Spleen (tissue), 11 donors: Measurements from ENCODE around the gene SLC35G3. TPM values are rescaled to one million over a fixed set of nuclear protein-coding genes. Genes with fewer than 3 reads are reported as not detected.

Source experiments
- DNase-seq: peaks from one replicate; pipeline ENCODE4 v3.0.0-alpha.2; 2020
- H3K27ac ChIP-seq, 8 donors: fragments of 200-600 bp; sonication (generic) in 7 of 8; 1 replicate in 4 of 8; 2 replicates in 4 of 8; pipeline versions ENCODE4 v1.5.0 to v1.8.0; 2016 to 2021; ENCODE audit warnings: inconsistent platforms in 4 of 8, mild to moderate bottlenecking in 4 of 8, moderate library complexity in 1 of 8
- H3K27me3 ChIP-seq, 7 donors: fragments of 200-600 bp; sonication (generic) in 6 of 7; replicated peaks in 1 of 7; 1 replicate in 4 of 7; 2 replicates in 3 of 7; pipeline versions ENCODE4 v1.5.0 to v1.8.0; 2016 to 2021; ENCODE audit warnings: inconsistent platforms in 3 of 7, mild to moderate bottlenecking in 1 of 7
- H3K36me3 ChIP-seq, 6 donors: fragments of 200-600 bp; sonication (generic) in 5 of 6; 1 replicate in 4 of 6; 2 replicates in 2 of 6; pipeline versions ENCODE4 v1.5.0 to v1.8.0; 2016 to 2021; ENCODE audit warnings: inconsistent platforms in 2 of 6
- H3K4me1 ChIP-seq, 6 donors: fragments of 200-600 bp; sonication (generic) in 5 of 6; 1 replicate in 3 of 6; 2 replicates in 3 of 6; pipeline versions ENCODE4 v1.5.0 to v1.8.0; 2016 to 2021; ENCODE audit warnings: inconsistent platforms in 3 of 6
- H3K4me3 ChIP-seq, 8 donors: fragments of 200-600 bp; sonication (generic) in 7 of 8; 1 replicate in 4 of 8; 2 replicates in 4 of 8; pipeline versions ENCODE4 v1.5.0 to v1.8.0; 2016 to 2021; ENCODE audit warnings: inconsistent platforms in 4 of 8, mild to moderate bottlenecking in 4 of 8, moderate library complexity in 2 of 8
- H3K9me3 ChIP-seq, 8 donors: fragments of 200-600 bp; sonication (generic) in 7 of 8; 1 replicate in 4 of 8; 2 replicates in 4 of 8; pipeline versions ENCODE4 v1.5.0 to v1.8.0; 2016 to 2021; ENCODE audit warnings: inconsistent platforms in 4 of 8
- POLR2A ChIP-seq, 3 donors: fragments of 450-650 bp; IDR thresholded peaks; one replicate each; pipeline ENCODE4 v1.5.1; 2017; ENCODE audit warnings: antibody characterized with exemption in 3 of 3, mild to moderate bottlenecking in 1 of 3
- POLR2AphosphoS5 ChIP-seq, 3 donors: sonication (generic); formaldehyde crosslinking; IDR thresholded peaks; one replicate each; pipeline ENCODE4 v1.5.1; 2017; ENCODE audit warnings: antibody characterized with exemption in 3 of 3
- WGBS, 5 donors: extraction: QIAGEN DNeasy Blood & Tissue Kit in 3 of 5; methylation state at CpG; one replicate each; pipeline versions ENCODE4 v1.1.5 to v1.1.7; 2013 to 2018; 5-methylcytosine and 5-hydroxymethylcytosine counted together
- intact Hi-C: fragments of 100-400 bp; cut with DNase I; formaldehyde crosslinking; loops from one replicate; pipeline ENCODE4 v1.15.0; 2023; ENCODE audit warnings: low total_unique reads
- polyA plus RNA-seq, 3 donors: library from polyadenylated mRNA; stranded (reverse); fragments of 200-250 nt; gene quantifications; one replicate each; pipeline ENCODE4 v1.2.1, GENCODE V29; 2013
- total RNA-seq, 7 donors: library from RNA; depleted of rRNA in 3 of 7; stranded (reverse); fragments of >200 nt in 3 of 7; fragmentation: NEBNext Ultra II Directional in 4 of 7; extraction: Animal tissue kit (Norgen Biotek cat#: 25700) in 4 of 7; gene quantifications; one replicate each; pipeline versions ENCODE4 v1.1.0 to v1.2.1, GENCODE V29; 2016 to 2021
- TF ChIP-seq, protein P1 (sequence below), 11 experiments: fragments of 200-600 bp in 7 of 11; fragments of 450-650 bp in 4 of 11; sonication (generic) in 4 of 11; IDR thresholded peaks in 8 of 11; conservative IDR thresholded peaks in 3 of 11; 1 replicate in 7 of 11; 2 replicates in 4 of 11; pipeline versions ENCODE4 v1.4.0 to v1.8.0; 2016 to 2021; ENCODE audit warnings: antibody characterized with exemption in 11 of 11, inconsistent platforms in 4 of 11, mild to moderate bottlenecking in 1 of 11
- donor health status: healthy with polysubstance abuse.
- donor health status: DM: no; HTN: no; CAD: no; lungs with moderate emphysema.
- donor health status: DM: no; HTN: no; CAD: no.
- donor health status: Bipolar disorder and iron deficiency.
- donor health status: healthy.
- donor health status: DM: no; HTN: no; CAD: no.
- donor health status: DM: yes; HTN: yes; CAD: no.

The SLC35G3 gene
- total and polyA plus RNA-seq, 10 donors, result 0.04 TPM; not detected in 9

- H3K4me1 ChIP-seq, result peaks cover 0 to 26% (median 11%) of the 10 kb centered on the region in 6 donors
- H3K9me3 ChIP-seq, result no peaks in the 10 kb centered on the region
- peak; percentile 80 for DNase-seq
- intact Hi-C loops, result no loop called here
- TF ChIP-seq, protein P1, sequence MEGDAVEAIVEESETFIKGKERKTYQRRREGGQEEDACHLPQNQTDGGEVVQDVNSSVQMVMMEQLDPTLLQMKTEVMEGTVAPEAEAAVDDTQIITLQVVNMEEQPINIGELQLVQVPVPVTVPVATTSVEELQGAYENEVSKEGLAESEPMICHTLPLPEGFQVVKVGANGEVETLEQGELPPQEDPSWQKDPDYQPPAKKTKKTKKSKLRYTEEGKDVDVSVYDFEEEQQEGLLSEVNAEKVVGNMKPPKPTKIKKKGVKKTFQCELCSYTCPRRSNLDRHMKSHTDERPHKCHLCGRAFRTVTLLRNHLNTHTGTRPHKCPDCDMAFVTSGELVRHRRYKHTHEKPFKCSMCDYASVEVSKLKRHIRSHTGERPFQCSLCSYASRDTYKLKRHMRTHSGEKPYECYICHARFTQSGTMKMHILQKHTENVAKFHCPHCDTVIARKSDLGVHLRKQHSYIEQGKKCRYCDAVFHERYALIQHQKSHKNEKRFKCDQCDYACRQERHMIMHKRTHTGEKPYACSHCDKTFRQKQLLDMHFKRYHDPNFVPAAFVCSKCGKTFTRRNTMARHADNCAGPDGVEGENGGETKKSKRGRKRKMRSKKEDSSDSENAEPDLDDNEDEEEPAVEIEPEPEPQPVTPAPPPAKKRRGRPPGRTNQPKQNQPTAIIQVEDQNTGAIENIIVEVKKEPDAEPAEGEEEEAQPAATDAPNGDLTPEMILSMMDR (IDR thresholded peaks at IDR 0.05 in 8 of 11, conservative IDR thresholded peaks at IDR 0.05 in 3 of 11), result peak in 1 of 11 experiments; percentile 19
- no peak for TF ChIP-seq POLR2A (IDR thresholded peaks at IDR 0.05)
- TF ChIP-seq POLR2AphosphoS5 (IDR thresholded peaks at IDR 0.05), result peak; percentile 55 to 76 (median 75)
- peak overlapping the region; percentile 41 to 82 (median 75) for H3K27ac ChIP-seq
- WGBS, 5 donors, result 64 to 81% (median 67%) methylated on average over 5 to 9 of the region's 9 CpGs
- H3K4me3 ChIP-seq, result no peak overlapping the region
- H3K36me3 ChIP-seq, result no peaks in the 10 kb centered on the region
- no peaks in the 10 kb centered on the region for H3K27me3 ChIP-seq
These were observed 46.0 kb downstream of the SLC35G3 start for GRCh38 chr17:35148144-35148543.

GRCh38 chr17:35147375-35147905, 46.8 kb downstream of the SLC35G3 start, which contains the start of gene UNC45B:
TSS of gene UNC45B (plus strand) at chr17:35147817. CDS start at chr17:35148264, 447 bp downstream.
- 68 to 92% (median 70%) methylated on average over 4 of the region's 4 CpGs for WGBS, 5 donors
- Histone ChIP-seq H3K9me3 (no peaks in the 10 kb centered on the region), H3K4me3 (no peak within 1 kb of the TSS), H3K4me1 (peaks cover 0 to 30% (median 12%) of the 10 kb centered on the region in 6 donors), H3K36me3 (no peaks in the 10 kb centered on the region), H3K27ac (peak within 1 kb of the TSS; percentile 41 to 82 (median 75)), H3K27me3 (no peaks in the 10 kb centered on the region)
- intact Hi-C loops, result no loop called here
- TF ChIP-seq POLR2A (IDR thresholded peaks at IDR 0.05), result no peak
- TF ChIP-seq, protein P1 (IDR thresholded peaks at IDR 0.05 in 8 of 11, conservative IDR thresholded peaks at IDR 0.05 in 3 of 11), result no peak
- no peak for TF ChIP-seq POLR2AphosphoS5 (IDR thresholded peaks at IDR 0.05)
- peak; percentile 68 for DNase-seq

DNA sequence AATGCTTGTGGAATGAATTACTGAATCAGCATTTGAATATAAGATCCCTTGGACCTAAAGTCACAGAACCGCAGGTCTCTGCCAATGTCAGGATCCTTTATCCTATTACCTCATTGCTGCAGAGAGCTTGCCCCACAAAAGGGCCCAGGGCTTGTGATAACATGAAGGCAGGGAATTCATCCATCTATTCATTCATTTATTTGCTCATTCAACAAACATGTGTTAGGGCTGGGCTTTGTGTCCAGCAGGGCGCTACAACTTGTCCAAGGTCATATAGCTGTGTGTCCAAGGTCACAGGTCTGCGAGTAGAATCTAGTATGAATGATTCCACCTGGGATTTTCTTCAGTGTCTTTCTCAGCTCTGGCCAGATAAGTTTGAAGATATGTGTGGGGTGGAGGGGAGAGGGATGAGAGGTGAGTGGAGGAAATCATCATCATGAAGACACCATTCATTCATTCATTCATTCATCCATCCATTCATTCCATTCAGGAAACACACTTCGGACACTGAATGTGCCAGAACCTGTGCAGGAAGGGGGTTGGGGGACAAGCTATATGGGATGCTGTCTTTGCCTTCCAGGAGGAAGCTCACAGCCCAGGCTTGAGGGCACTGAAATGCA, 47.9 kb downstream of the SLC35G3 start:
- 64 to 82% (median 79%) methylated on average over 4 of the region's 4 CpGs for WGBS, 5 donors
- Histone ChIP-seq H3K27me3 (no peaks in the 10 kb centered on the region), H3K36me3 (no peaks in the 10 kb centered on the region), H3K9me3 (no peaks in the 10 kb centered on the region), H3K4me1 (peaks cover 1 to 41% (median 17%) of the 10 kb centered on the region in 6 donors), H3K27ac (peak overlapping the region in 6 of 8 donors; percentile 41 to 82 (median 78)), H3K4me3 (no peak overlapping the region)
- TF ChIP-seq, protein P1 (IDR thresholded peaks at IDR 0.05 in 8 of 11, conservative IDR thresholded peaks at IDR 0.05 in 3 of 11), result no peak
- TF ChIP-seq POLR2AphosphoS5 (IDR thresholded peaks at IDR 0.05) (no peak), POLR2A (IDR thresholded peaks at IDR 0.05) (no peak)
- DNase-seq, result no peak
- intact Hi-C loops, result no loop called here

DNA sequence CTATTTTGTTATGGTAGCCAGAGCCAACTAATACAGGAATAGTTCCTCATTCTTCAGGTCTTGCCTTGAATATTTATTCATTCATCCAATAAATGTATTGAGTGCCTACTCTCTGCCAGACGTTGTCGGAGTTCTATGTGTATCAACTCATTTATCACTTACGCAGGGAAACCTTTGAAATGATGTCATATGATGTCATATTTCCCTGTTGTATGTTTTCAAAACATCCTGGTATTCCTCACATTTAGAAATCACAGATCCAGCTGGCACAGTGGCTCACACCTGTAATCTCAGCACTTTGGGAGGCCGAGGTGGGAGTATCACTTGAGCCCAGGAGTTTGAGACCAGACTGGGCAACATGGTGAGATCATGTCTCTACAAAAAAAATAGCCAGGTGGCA, 49.4 kb downstream of the SLC35G3 start:
- 84 to 94% (median 90%) methylated on average over 4 of the region's 4 CpGs for WGBS, 5 donors

More for the DNA sequence above, 49.4 kb downstream of the SLC35G3 start:
- Histone ChIP-seq H3K9me3 (no peaks in the 10 kb centered on the region), H3K4me3 (no peak overlapping the region), H3K36me3 (peaks cover 0 to 2% (median 0%) of the 10 kb centered on the region in 6 donors), H3K4me1 (peaks cover 6 to 55% (median 29%) of the 10 kb centered on the region in 6 donors), H3K27me3 (no peaks in the 10 kb centered on the region), H3K27ac (no peak overlapping the region)
- intact Hi-C loops, result no loop called here
- no peak for DNase-seq
- TF ChIP-seq POLR2AphosphoS5 (IDR thresholded peaks at IDR 0.05) (no peak), POLR2A (IDR thresholded peaks at IDR 0.05) (no peak)
- TF ChIP-seq, protein P1 (IDR thresholded peaks at IDR 0.05 in 8 of 11, conservative IDR thresholded peaks at IDR 0.05 in 3 of 11), result no peak
